Measurements from ENCODE around the gene HDGFL1. TPM values are rescaled to one million over a fixed set of nuclear protein-coding genes. Genes with fewer than 3 reads are reported as not detected.

The HDGFL1 gene
- total RNA-seq, 1 donor from 2014 or later = not detected

- no peaks in the 10 kb centered on the region for H3K4me1 ChIP-seq (ENCODE audit: insufficient read depth, low read length)
- FAIRE-seq (no peak), DNase-seq (ENCODE audit: low read depth) (no peak)
- Mint-ChIP-seq H3K9me3 (ENCODE audit: unreplicated experiment) (no peaks in the 10 kb centered on the region), H3K4me1 (ENCODE audit: low read depth, unreplicated experiment) (no peaks in the 10 kb centered on the region), H3K27ac (ENCODE audit: unreplicated experiment) (no peak overlapping the region), H3K4me3 (ENCODE audit: unreplicated experiment) (no peak overlapping the region), H3K27me3 (ENCODE audit: low read depth, unreplicated experiment) (no peaks in the 10 kb centered on the region), H3K36me3 (ENCODE audit: low read depth, unreplicated experiment) (no peaks in the 10 kb centered on the region)
- no peaks in the 10 kb centered on the region for H3K9me3 ChIP-seq (ENCODE audit: insufficient read depth, low read depth, low read length)
- no peaks in the 10 kb centered on the region for H4K20me1 ChIP-seq (ENCODE audit: insufficient read depth, low read length)
- no peaks in the 10 kb centered on the region for H3K36me3 ChIP-seq (ENCODE audit: insufficient read depth, low read length)
- H3K27me3 ChIP-seq (ENCODE audit: insufficient read depth, low read length) = no peaks in the 10 kb centered on the region
- H3K79me2 ChIP-seq (ENCODE audit: insufficient read depth, low read length) = no peaks in the 10 kb centered on the region
- H3K27ac ChIP-seq (ENCODE audit: low read depth, low read length) = no peak overlapping the region
- no peak overlapping the region for H3K4me3 ChIP-seq (ENCODE audit: insufficient read depth, low read depth, low read length)
- no peak overlapping the region for H2AFZ ChIP-seq (ENCODE audit: low read depth, low read length)
- H3K4me2 ChIP-seq (ENCODE audit: low read length) = no peak overlapping the region
- TF ChIP-seq, protein P1, sequence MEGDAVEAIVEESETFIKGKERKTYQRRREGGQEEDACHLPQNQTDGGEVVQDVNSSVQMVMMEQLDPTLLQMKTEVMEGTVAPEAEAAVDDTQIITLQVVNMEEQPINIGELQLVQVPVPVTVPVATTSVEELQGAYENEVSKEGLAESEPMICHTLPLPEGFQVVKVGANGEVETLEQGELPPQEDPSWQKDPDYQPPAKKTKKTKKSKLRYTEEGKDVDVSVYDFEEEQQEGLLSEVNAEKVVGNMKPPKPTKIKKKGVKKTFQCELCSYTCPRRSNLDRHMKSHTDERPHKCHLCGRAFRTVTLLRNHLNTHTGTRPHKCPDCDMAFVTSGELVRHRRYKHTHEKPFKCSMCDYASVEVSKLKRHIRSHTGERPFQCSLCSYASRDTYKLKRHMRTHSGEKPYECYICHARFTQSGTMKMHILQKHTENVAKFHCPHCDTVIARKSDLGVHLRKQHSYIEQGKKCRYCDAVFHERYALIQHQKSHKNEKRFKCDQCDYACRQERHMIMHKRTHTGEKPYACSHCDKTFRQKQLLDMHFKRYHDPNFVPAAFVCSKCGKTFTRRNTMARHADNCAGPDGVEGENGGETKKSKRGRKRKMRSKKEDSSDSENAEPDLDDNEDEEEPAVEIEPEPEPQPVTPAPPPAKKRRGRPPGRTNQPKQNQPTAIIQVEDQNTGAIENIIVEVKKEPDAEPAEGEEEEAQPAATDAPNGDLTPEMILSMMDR (IDR thresholded peaks at IDR 0.05; ENCODE audit: insufficient read depth, low read depth, low read length) = no peak
- no peak overlapping the region for H3K9ac ChIP-seq (ENCODE audit: low read length)
Observed at GRCh38 chr6:22570185-22570551, 802 bp downstream of the HDGFL1 start.

DNA sequence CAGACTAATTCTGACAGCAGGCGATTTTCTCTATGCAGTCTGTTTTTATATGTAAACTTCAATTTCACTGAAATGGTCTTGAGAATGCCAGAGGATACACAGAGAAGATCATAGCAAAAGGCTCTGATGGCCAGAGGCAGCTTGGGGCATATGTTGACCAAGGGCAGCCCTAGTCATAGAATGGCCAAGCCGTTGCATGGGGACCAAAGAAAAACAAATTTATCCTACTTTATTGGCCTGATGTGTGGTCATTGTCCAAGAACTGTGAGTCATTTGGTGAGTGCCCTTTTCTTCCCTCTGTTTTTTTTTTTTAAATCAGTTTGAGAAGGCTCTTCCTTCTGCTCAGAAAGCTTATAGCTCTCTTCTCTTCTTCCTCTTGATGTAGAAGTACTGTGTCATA, 5.8 kb downstream of the HDGFL1 start:
- H4K20me1 ChIP-seq (ENCODE audit: insufficient read depth, low read length) = no peaks in the 10 kb centered on the region
- FAIRE-seq = no peak
- no peak overlapping the region for H3K4me3 Mint-ChIP-seq (ENCODE audit: unreplicated experiment)
- H3K27me3 Mint-ChIP-seq (ENCODE audit: low read depth, unreplicated experiment) = no peaks in the 10 kb centered on the region
- H3K27me3 ChIP-seq (ENCODE audit: insufficient read depth, low read length) = no peaks in the 10 kb centered on the region
- no peak overlapping the region for H3K27ac ChIP-seq (ENCODE audit: low read depth, low read length)
- no peaks in the 10 kb centered on the region for H3K36me3 ChIP-seq (ENCODE audit: insufficient read depth, low read length)
- no peaks in the 10 kb centered on the region for H3K4me1 ChIP-seq (ENCODE audit: insufficient read depth, low read length)
- no peak for DNase-seq (ENCODE audit: low read depth)
- no peak overlapping the region for H3K9ac ChIP-seq (ENCODE audit: low read length)
- no peak overlapping the region for H3K4me2 ChIP-seq (ENCODE audit: low read length)
- H3K79me2 ChIP-seq (ENCODE audit: insufficient read depth, low read length) = no peaks in the 10 kb centered on the region
- H2AFZ ChIP-seq (ENCODE audit: low read depth, low read length) = no peak overlapping the region
- H3K36me3 Mint-ChIP-seq (ENCODE audit: low read depth, unreplicated experiment) = no peaks in the 10 kb centered on the region
- no peaks in the 10 kb centered on the region for H3K9me3 ChIP-seq (ENCODE audit: insufficient read depth, low read depth, low read length)
- H3K4me3 ChIP-seq (ENCODE audit: insufficient read depth, low read depth, low read length) = no peak overlapping the region
- TF ChIP-seq EZH2 (IDR thresholded peaks at IDR 0.05; ENCODE audit: insufficient read depth, low read length) = no peak
- TF ChIP-seq, protein P1 (IDR thresholded peaks at IDR 0.05; ENCODE audit: insufficient read depth, low read depth, low read length) = no peak
- peaks cover 6% of the 10 kb centered on the region for H3K4me1 Mint-ChIP-seq (ENCODE audit: low read depth, unreplicated experiment)
- H3K9me3 Mint-ChIP-seq (ENCODE audit: unreplicated experiment) = no peaks in the 10 kb centered on the region
- no peak overlapping the region for H3K27ac Mint-ChIP-seq (ENCODE audit: unreplicated experiment)

DNA sequence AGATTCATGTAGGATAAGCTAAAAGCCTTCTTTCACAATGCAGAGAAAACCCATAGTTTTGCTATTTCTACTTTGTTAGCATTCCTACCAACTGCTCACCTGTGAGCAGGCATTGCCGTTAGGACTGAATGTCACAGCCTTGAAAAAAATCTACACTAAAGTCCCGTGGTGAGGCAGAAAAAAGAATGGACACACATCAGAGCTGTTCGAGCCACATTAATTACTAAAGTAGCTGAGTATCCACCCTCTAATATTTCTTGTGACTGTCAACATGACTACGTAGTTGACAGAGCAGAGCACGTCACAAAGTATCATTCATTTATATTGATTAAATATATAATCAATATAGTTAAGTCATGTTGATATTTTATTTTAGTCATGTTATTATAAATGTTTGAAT, 10.1 kb downstream of the HDGFL1 start:
- no peak overlapping the region for H3K4me3 Mint-ChIP-seq (ENCODE audit: unreplicated experiment)
- H3K27ac Mint-ChIP-seq (ENCODE audit: unreplicated experiment) = no peak overlapping the region

More for the DNA sequence above, 10.1 kb downstream of the HDGFL1 start:
- Mint-ChIP-seq H3K27me3 (ENCODE audit: low read depth, unreplicated experiment) (no peaks in the 10 kb centered on the region), H3K4me1 (ENCODE audit: low read depth, unreplicated experiment) (peaks cover 6% of the 10 kb centered on the region), H3K36me3 (ENCODE audit: low read depth, unreplicated experiment) (no peaks in the 10 kb centered on the region), H3K9me3 (ENCODE audit: unreplicated experiment) (no peaks in the 10 kb centered on the region)
- H4K20me1 ChIP-seq (ENCODE audit: insufficient read depth, low read length) = no peaks in the 10 kb centered on the region
- H3K36me3 ChIP-seq (ENCODE audit: insufficient read depth, low read length) = no peaks in the 10 kb centered on the region
- H2AFZ ChIP-seq (ENCODE audit: low read depth, low read length) = no peak overlapping the region
- no peaks in the 10 kb centered on the region for H3K27me3 ChIP-seq (ENCODE audit: insufficient read depth, low read length)
- H3K9ac ChIP-seq (ENCODE audit: low read length) = no peak overlapping the region
- no peak for TF ChIP-seq EZH2 (IDR thresholded peaks at IDR 0.05; ENCODE audit: insufficient read depth, low read length)
- TF ChIP-seq, protein P1 (IDR thresholded peaks at IDR 0.05; ENCODE audit: insufficient read depth, low read depth, low read length) = no peak
- H3K9me3 ChIP-seq (ENCODE audit: insufficient read depth, low read depth, low read length) = no peaks in the 10 kb centered on the region
- H3K79me2 ChIP-seq (ENCODE audit: insufficient read depth, low read length) = no peaks in the 10 kb centered on the region
- no peak overlapping the region for H3K4me3 ChIP-seq (ENCODE audit: insufficient read depth, low read depth, low read length)
- no peak for FAIRE-seq
- H3K4me1 ChIP-seq (ENCODE audit: insufficient read depth, low read length) = no peaks in the 10 kb centered on the region
- no peak overlapping the region for H3K4me2 ChIP-seq (ENCODE audit: low read length)
- DNase-seq (ENCODE audit: low read depth) = no peak
- H3K27ac ChIP-seq (ENCODE audit: low read depth, low read length) = no peak overlapping the region

Data from astrocyte (in vitro differentiated cells and primary cell).